Measurements from ENCODE around the gene ABCC8.

Gene ABCC8

GRCh38 chr11:17471501-17471900 lies 5.1 kb downstream of the ABCC8 start:
- no peak for DNase-seq (ENCODE audit: low read depth, low spot score)

DNA sequence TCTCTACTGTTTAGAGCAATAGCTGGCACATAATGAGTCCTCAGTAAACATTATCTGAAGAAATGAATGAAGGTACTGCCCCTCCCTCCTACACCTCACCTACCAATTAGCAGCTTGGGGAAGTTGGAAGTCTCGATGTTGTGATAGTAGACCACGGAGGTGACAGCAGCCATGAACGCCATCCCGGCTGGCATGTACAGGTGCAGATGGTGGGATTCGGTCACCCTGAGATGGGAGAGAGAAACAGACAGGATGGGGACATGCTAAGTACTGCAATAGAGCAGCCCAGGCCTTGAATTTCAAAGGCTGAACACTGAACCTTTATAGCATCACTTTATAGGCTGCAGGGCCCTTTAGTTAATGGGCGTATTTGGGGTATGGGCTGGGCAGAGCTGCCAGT lies 6.6 kb downstream of the ABCC8 start:
- DNase-seq (ENCODE audit: low read depth, low spot score): no peak

- DNase-seq (ENCODE audit: low read depth, low spot score): no peak
These were observed 8.5 kb downstream of the ABCC8 start for GRCh38 chr11:17468122-17468521.

GRCh38 chr11:17463546-17464174 lies 13.0 kb downstream of the ABCC8 start:
- no peak for DNase-seq (ENCODE audit: low read depth, low spot score)

- DNase-seq (ENCODE audit: low read depth, low spot score): no peak
These were observed 13.7 kb downstream of the ABCC8 start for GRCh38 chr11:17462940-17463339.

DNA sequence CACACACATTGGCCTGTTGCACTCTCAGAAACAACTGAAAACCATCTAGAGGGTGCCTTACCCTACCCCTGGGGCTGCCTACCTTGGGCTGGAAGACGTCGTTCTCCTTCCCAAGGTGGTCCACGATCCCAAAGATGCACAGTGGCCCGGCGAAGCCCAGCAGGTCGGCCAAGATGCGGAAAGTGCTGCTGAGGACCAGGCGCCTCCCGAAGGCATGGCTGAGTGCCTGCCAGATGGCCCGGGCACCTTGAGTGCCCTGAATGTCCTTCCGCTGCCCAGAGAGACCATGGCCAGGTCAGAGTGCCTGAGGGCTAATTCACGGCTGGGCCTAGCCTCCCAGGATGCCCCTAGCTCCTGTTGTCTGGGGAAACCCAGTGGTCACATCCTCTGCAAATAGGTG lies 16.2 kb downstream of the ABCC8 start:
- DNase-seq (ENCODE audit: low read depth, low spot score): no peak

GRCh38 chr11:17459236-17459896 lies 17.3 kb downstream of the ABCC8 start:
- no peak for DNase-seq (ENCODE audit: low read depth, low spot score)

GRCh38 chr11:17458268-17458667 lies 18.4 kb downstream of the ABCC8 start:
- no peak for DNase-seq (ENCODE audit: low read depth, low spot score)

DNA sequence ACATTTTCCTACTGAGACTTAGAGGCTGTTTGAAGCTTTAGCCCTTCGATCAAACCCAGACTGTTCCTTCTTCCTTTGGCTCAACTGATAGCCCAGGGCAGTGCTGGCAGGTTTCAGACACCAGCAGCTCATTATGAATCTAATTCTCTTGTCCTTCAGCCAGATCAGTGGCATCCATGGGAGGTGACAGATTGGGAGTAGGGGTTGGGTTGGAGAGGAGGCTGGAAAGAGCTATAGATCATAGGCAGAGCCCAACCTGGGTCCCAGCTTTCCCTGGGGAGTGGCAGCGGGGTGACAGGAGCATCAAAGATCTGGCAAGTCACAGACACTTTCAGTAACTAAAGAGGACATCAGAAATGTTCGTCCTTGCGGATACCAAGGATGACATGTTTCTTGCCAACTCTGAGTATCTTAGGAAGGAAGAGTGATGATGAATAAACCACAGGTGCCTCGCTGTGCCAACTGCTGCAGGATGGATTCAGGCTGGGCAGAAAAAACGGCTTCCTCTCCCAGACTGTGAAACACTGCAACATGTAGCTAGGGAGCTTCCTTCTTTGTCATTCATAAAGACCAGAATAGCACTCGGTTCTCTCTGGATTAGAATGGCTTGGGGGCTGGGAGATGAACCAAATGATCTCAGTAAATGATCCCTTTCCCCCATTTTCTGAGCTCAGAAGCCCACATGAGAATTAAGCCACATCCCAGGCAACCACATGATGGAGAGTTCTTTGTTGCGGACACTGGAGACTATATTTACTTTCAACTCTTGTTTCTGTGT lies 19.1 kb downstream of the ABCC8 start:
- peak; percentile 11 for DNase-seq (ENCODE audit: low read depth, low spot score)

- DNase-seq (ENCODE audit: low read depth, low spot score): no peak
These were observed 24.0 kb downstream of the ABCC8 start for GRCh38 chr11:17452668-17453067.

DNA sequence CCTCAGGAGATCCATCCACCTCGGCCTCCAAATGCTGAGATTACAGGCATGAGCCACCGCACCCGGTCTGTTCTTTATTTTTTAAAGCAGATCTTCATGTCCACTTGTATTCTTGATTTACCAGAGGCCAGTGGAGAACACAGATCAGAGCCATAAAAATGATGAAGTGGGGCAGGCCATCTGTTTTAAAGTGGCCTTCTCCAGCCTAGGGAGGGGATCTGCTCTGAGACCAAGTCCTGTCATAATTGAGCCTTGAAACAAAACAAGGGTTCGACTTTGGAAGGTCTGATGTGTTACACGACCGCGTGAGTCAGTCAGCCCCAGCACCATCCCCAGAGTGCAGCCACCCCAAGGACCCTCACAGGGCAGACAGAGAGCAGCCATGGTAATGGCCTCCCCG lies 27.5 kb downstream of the ABCC8 start:
- no peak for DNase-seq (ENCODE audit: low read depth, low spot score)

DNA sequence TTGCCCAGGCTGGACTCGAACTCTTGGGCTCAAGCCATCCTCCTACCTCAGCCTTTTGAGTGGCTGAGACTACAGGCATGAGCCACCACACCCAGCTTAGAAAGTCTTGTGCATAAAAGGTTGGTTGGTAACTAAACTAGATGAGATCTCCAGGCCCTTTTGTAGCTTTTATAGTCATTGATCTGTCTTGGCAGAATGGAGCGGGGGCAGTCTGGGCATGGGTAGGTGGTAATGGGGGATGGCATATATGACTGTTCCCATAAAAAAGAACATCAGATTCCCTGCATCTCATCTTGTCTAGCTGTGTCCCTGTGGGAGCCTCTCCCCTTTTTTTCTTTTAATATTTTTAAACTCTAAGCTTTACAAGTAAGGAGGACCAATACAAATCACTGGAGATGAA lies 30.2 kb downstream of the ABCC8 start:
- no peak for DNase-seq (ENCODE audit: low read depth, low spot score)

DNA sequence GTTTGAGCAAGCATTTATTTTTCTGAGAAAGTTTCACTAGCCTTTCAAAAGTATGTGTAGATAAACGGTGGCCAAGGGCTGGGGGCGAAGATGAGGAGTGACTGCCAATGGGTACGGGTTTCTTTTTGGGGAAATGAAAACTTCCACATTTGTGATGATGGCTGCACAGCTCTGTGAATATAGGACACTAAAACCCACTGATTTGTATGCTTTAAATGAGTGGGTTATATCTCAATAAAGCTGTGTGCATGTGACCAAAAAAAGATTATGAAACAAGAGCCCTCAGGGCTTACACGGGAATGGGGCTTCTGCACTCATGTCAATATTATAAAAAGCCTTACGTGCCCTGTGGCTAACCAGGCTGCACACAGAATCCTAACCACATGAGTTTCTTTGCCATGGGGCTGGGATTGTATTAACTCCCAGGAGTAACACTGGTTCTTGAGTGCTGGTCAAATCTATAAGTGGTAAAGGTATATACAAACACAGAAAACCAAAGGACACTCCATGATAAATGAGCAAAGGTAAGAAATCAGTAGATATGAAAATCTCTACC lies 31.3 kb downstream of the ABCC8 start:
- no peak for DNase-seq (ENCODE audit: low read depth, low spot score)

GRCh38 chr11:17443926-17444690 lies 32.5 kb downstream of the ABCC8 start:
- DNase-seq (ENCODE audit: low read depth, low spot score): no peak

GRCh38 chr11:17443423-17443822 lies 33.2 kb downstream of the ABCC8 start:
- no peak for DNase-seq (ENCODE audit: low read depth, low spot score)

- DNase-seq (ENCODE audit: low read depth, low spot score): no peak
These were observed 33.6 kb downstream of the ABCC8 start for GRCh38 chr11:17443000-17443399.

- DNase-seq (ENCODE audit: low read depth, low spot score): no peak
These were observed 37.3 kb downstream of the ABCC8 start for GRCh38 chr11:17439316-17439782.

- DNase-seq (ENCODE audit: low read depth, low spot score): no peak
These were observed 39.3 kb downstream of the ABCC8 start for GRCh38 chr11:17437366-17437765.

GRCh38 chr11:17434108-17434507 lies 42.5 kb downstream of the ABCC8 start:
- no peak for DNase-seq (ENCODE audit: low read depth, low spot score)

GRCh38 chr11:17432002-17432401 lies 44.6 kb downstream of the ABCC8 start:
- no peak for DNase-seq (ENCODE audit: low read depth, low spot score)

- DNase-seq (ENCODE audit: low read depth, low spot score): no peak
These were observed 45.5 kb downstream of the ABCC8 start for GRCh38 chr11:17431139-17431538.

DNA sequence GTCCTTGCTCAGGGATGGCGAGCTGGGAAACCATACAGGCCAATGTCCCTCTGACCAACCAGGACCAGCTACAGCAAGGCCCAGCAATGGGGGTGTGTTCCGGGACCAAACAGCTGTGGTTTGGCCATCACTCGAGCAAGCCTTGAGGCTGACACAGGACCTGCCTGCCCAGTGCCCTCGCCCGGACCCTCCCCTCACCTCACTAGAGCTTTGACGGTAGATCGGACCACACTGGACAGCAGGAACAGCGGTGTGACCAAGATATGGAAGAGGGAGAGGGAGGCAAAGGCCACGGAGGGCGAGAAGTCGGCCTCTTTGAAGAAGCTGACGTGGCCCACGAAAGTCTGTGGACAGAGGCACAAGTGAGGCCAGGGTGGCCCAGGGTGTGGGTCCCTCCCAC lies 46.0 kb downstream of the ABCC8 start:
- DNase-seq (ENCODE audit: low read depth, low spot score): no peak
